Activated T-helper 2 cell treated with anti-CD3 and anti-CD28 coated beads, Interferon-gamma antibody, Interleukin-2, Interleukin-4, amounts not matched to agents 10 μg/mL and 5 μg/mL and 100 μg/mL, durations not matched to agents 14 hours and 24 hours and 36 hours (primary cell): ENCODE results near the gene SMYD3. TPM values are rescaled to one million over a fixed set of nuclear protein-coding genes. Genes with fewer than 3 reads are reported as not detected.

Source experiments
- DNase-seq: peaks from one replicate; pipeline ENCODE4 v3.0.0; 2021; ENCODE audit warnings: low spot score
- H3K27ac Mint-ChIP-seq: one replicate; pipeline ENCODE4 v1.8.0; 2021; ENCODE audit warnings: mixed read lengths
- H3K27me3 Mint-ChIP-seq: one replicate; pipeline ENCODE4 v1.8.0; 2021; ENCODE audit warnings: low read depth, mixed read lengths
- H3K36me3 Mint-ChIP-seq: one replicate; pipeline ENCODE4 v1.8.0; 2021; ENCODE audit warnings: low read depth, mixed read lengths
- H3K4me1 Mint-ChIP-seq: one replicate; pipeline ENCODE4 v1.8.0; 2021; ENCODE audit warnings: low read depth, mixed read lengths
- H3K4me3 Mint-ChIP-seq: one replicate; pipeline ENCODE4 v1.8.0; 2021; ENCODE audit warnings: low read depth, mild to moderate bottlenecking, moderate library complexity, mixed read lengths
- H3K9me3 Mint-ChIP-seq: one replicate; pipeline ENCODE4 v1.8.0; 2021; ENCODE audit warnings: mixed read lengths
- intact Hi-C: fragments of 100-400 bp; cut with micrococcal nuclease; formaldehyde crosslinking; loops from one replicate; pipeline ENCODE4 v1.15.1; 2023
- total RNA-seq: library from RNA; stranded (reverse); gene quantifications from 2 replicates; pipeline ENCODE4 v1.2.3, GENCODE V29; 2022

Gene SMYD3
- total RNA-seq, 1 donor from 2014 or later: 24.1 TPM

GRCh38 chr1:245926888-245927287 lies 580.2 kb downstream of the SMYD3 start:
- H3K9me3 Mint-ChIP-seq: no peaks in the 10 kb centered on the region
- DNase-seq: no peak
- no peaks in the 10 kb centered on the region for H3K36me3 Mint-ChIP-seq
- no peak overlapping the region for H3K4me3 Mint-ChIP-seq
- no peaks in the 10 kb centered on the region for H3K27me3 Mint-ChIP-seq
- H3K4me1 Mint-ChIP-seq: no peaks in the 10 kb centered on the region
- H3K27ac Mint-ChIP-seq: no peak overlapping the region
- intact Hi-C loops: no loop called here

GRCh38 chr1:245923215-245923614 lies 583.9 kb downstream of the SMYD3 start:
- H3K27ac Mint-ChIP-seq: no peak overlapping the region
- intact Hi-C loops: no loop called here
- no peaks in the 10 kb centered on the region for H3K27me3 Mint-ChIP-seq
- no peaks in the 10 kb centered on the region for H3K36me3 Mint-ChIP-seq
- no peaks in the 10 kb centered on the region for H3K4me1 Mint-ChIP-seq
- no peak overlapping the region for H3K4me3 Mint-ChIP-seq
- DNase-seq: no peak
- H3K9me3 Mint-ChIP-seq: peaks cover 8% of the 10 kb centered on the region

- DNase-seq: no peak
- H3K27ac Mint-ChIP-seq: no peak overlapping the region
- peaks cover 8% of the 10 kb centered on the region for H3K9me3 Mint-ChIP-seq
- no peak overlapping the region for H3K4me3 Mint-ChIP-seq
- H3K4me1 Mint-ChIP-seq: no peaks in the 10 kb centered on the region
- intact Hi-C loops: no loop called here
- no peaks in the 10 kb centered on the region for H3K36me3 Mint-ChIP-seq
- no peaks in the 10 kb centered on the region for H3K27me3 Mint-ChIP-seq
Measured at GRCh38 chr1:245921417-245921816, 585.7 kb downstream of the SMYD3 start.

- H3K9me3 Mint-ChIP-seq: peaks cover 9% of the 10 kb centered on the region
- peaks cover 4% of the 10 kb centered on the region for H3K36me3 Mint-ChIP-seq
- H3K27me3 Mint-ChIP-seq: no peaks in the 10 kb centered on the region
- intact Hi-C loops: no loop called here
- DNase-seq: no peak
- H3K4me3 Mint-ChIP-seq: no peak overlapping the region
- no peak overlapping the region for H3K27ac Mint-ChIP-seq
- H3K4me1 Mint-ChIP-seq: no peaks in the 10 kb centered on the region
Measured at GRCh38 chr1:245917403-245917802, 589.7 kb downstream of the SMYD3 start.

GRCh38 chr1:245915841-245916240 lies 591.2 kb downstream of the SMYD3 start:
- DNase-seq: no peak
- Mint-ChIP-seq H3K4me1 (no peaks in the 10 kb centered on the region), H3K36me3 (peaks cover 4% of the 10 kb centered on the region), H3K4me3 (no peak overlapping the region), H3K27ac (no peak overlapping the region), H3K9me3 (peaks cover 11% of the 10 kb centered on the region), H3K27me3 (no peaks in the 10 kb centered on the region)
- intact Hi-C loops: no loop called here

- Mint-ChIP-seq H3K4me3 (no peak overlapping the region), H3K9me3 (peaks cover 7% of the 10 kb centered on the region), H3K27ac (no peak overlapping the region), H3K4me1 (no peaks in the 10 kb centered on the region), H3K27me3 (no peaks in the 10 kb centered on the region), H3K36me3 (peaks cover 4% of the 10 kb centered on the region)
- DNase-seq: no peak
- intact Hi-C loops: no loop called here
Measured at GRCh38 chr1:245915406-245915805, 591.7 kb downstream of the SMYD3 start.

- H3K4me1 Mint-ChIP-seq: no peaks in the 10 kb centered on the region
- intact Hi-C loops: no loop called here
- no peaks in the 10 kb centered on the region for H3K27me3 Mint-ChIP-seq
- no peak for DNase-seq
- no peak overlapping the region for H3K27ac Mint-ChIP-seq
- H3K36me3 Mint-ChIP-seq: peaks cover 3% of the 10 kb centered on the region
- peaks cover 10% of the 10 kb centered on the region for H3K9me3 Mint-ChIP-seq
- H3K4me3 Mint-ChIP-seq: no peak overlapping the region
Measured at GRCh38 chr1:245908543-245908942, 598.5 kb downstream of the SMYD3 start.

GRCh38 chr1:245906207-245906606 lies 600.9 kb downstream of the SMYD3 start:
- Mint-ChIP-seq H3K4me1 (no peaks in the 10 kb centered on the region), H3K27ac (no peak overlapping the region), H3K36me3 (peaks cover 6% of the 10 kb centered on the region), H3K27me3 (no peaks in the 10 kb centered on the region), H3K9me3 (peaks cover 3% of the 10 kb centered on the region), H3K4me3 (no peak overlapping the region)
- intact Hi-C loops: no loop called here
- no peak for DNase-seq

- intact Hi-C loops: no loop called here
- Mint-ChIP-seq H3K9me3 (peaks cover 3% of the 10 kb centered on the region), H3K27ac (no peak overlapping the region), H3K36me3 (peaks cover 6% of the 10 kb centered on the region), H3K4me3 (no peak overlapping the region), H3K27me3 (no peaks in the 10 kb centered on the region), H3K4me1 (no peaks in the 10 kb centered on the region)
- DNase-seq: no peak
Measured at GRCh38 chr1:245903851-245904250, 603.2 kb downstream of the SMYD3 start.

- H3K27me3 Mint-ChIP-seq: no peaks in the 10 kb centered on the region
- H3K4me1 Mint-ChIP-seq: no peaks in the 10 kb centered on the region
- intact Hi-C loops: no loop called here
- no peak for DNase-seq
- peaks cover 6% of the 10 kb centered on the region for H3K36me3 Mint-ChIP-seq
- peaks cover 3% of the 10 kb centered on the region for H3K9me3 Mint-ChIP-seq
- no peak overlapping the region for H3K27ac Mint-ChIP-seq
- no peak overlapping the region for H3K4me3 Mint-ChIP-seq
Measured at GRCh38 chr1:245901565-245901964, 605.5 kb downstream of the SMYD3 start.

GRCh38 chr1:245901037-245901436 lies 606.0 kb downstream of the SMYD3 start:
- H3K4me3 Mint-ChIP-seq: no peak overlapping the region
- no peak overlapping the region for H3K27ac Mint-ChIP-seq
- H3K9me3 Mint-ChIP-seq: peaks cover 3% of the 10 kb centered on the region
- DNase-seq: no peak
- intact Hi-C loops: no loop called here
- H3K4me1 Mint-ChIP-seq: no peaks in the 10 kb centered on the region
- peaks cover 6% of the 10 kb centered on the region for H3K36me3 Mint-ChIP-seq
- no peaks in the 10 kb centered on the region for H3K27me3 Mint-ChIP-seq

- Mint-ChIP-seq H3K9me3 (peaks cover 3% of the 10 kb centered on the region), H3K4me1 (no peaks in the 10 kb centered on the region)
Measured at GRCh38 chr1:245898581-245898980, 608.5 kb downstream of the SMYD3 start.

GRCh38 chr1:245896258-245896657 lies 610.8 kb downstream of the SMYD3 start:
- Mint-ChIP-seq H3K4me1 (no peaks in the 10 kb centered on the region), H3K9me3 (peaks cover 12% of the 10 kb centered on the region), H3K27ac (no peak overlapping the region), H3K27me3 (no peaks in the 10 kb centered on the region), H3K4me3 (no peak overlapping the region), H3K36me3 (no peaks in the 10 kb centered on the region)
- intact Hi-C loops: no loop called here
- no peak for DNase-seq

More at GRCh38 chr1:245898581-245898980, 608.5 kb downstream of the SMYD3 start:
- Mint-ChIP-seq H3K4me3 (no peak overlapping the region), H3K36me3 (peaks cover 3% of the 10 kb centered on the region), H3K27ac (no peak overlapping the region), H3K27me3 (no peaks in the 10 kb centered on the region)
- no peak for DNase-seq
- intact Hi-C loops: no loop called here

GRCh38 chr1:245895455-245895959 lies 611.6 kb downstream of the SMYD3 start:
- DNase-seq: no peak
- H3K4me3 Mint-ChIP-seq: no peak overlapping the region
- no peak overlapping the region for H3K27ac Mint-ChIP-seq
- no peaks in the 10 kb centered on the region for H3K36me3 Mint-ChIP-seq
- intact Hi-C loops: no loop called here
- H3K27me3 Mint-ChIP-seq: no peaks in the 10 kb centered on the region
- H3K9me3 Mint-ChIP-seq: peaks cover 16% of the 10 kb centered on the region
- no peaks in the 10 kb centered on the region for H3K4me1 Mint-ChIP-seq
